Central memory CD4-positive, alpha-beta T cell (primary cell): ENCODE results near the gene ELK3.
A peak's percentile ranks its signal among the peaks of the same experiment; 100 is the strongest.

Source experiments
- DNase-seq: peaks from one replicate; pipeline ENCODE4 v3.0.0; 2022

ELK3 gene

GRCh38 chr12:96213869-96214268 is 19.7 kb downstream of the ELK3 start:
- DNase-seq = no peak

GRCh38 chr12:96215919-96216273 is 21.7 kb downstream of the ELK3 start:
- DNase-seq = no peak

GRCh38 chr12:96218989-96219678 is 25.0 kb downstream of the ELK3 start:
- DNase-seq = no peak

- DNase-seq = no peak
Observed at GRCh38 chr12:96219700-96220206, 25.6 kb downstream of the ELK3 start.

GRCh38 chr12:96220902-96221301 is 26.7 kb downstream of the ELK3 start:
- DNase-seq = no peak

- no peak for DNase-seq
Observed at GRCh38 chr12:96221391-96221790, 27.2 kb downstream of the ELK3 start.

GRCh38 chr12:96223411-96224218 is 29.4 kb downstream of the ELK3 start:
- no peak for DNase-seq

GRCh38 chr12:96224219-96224615 is 30.0 kb downstream of the ELK3 start:
- DNase-seq = no peak

GRCh38 chr12:96225044-96225855 is 31.1 kb downstream of the ELK3 start:
- no peak for DNase-seq

GRCh38 chr12:96225994-96226399 is 31.8 kb downstream of the ELK3 start:
- no peak for DNase-seq

- no peak for DNase-seq
Observed at GRCh38 chr12:96226401-96226800, 32.2 kb downstream of the ELK3 start.

- no peak for DNase-seq
Observed at GRCh38 chr12:96226801-96227348, 32.7 kb downstream of the ELK3 start.

- no peak for DNase-seq
Observed at GRCh38 chr12:96227365-96228106, 33.4 kb downstream of the ELK3 start.

GRCh38 chr12:96228566-96229248 is 34.5 kb downstream of the ELK3 start:
- no peak for DNase-seq

GRCh38 chr12:96230646-96231045 is 36.5 kb downstream of the ELK3 start:
- DNase-seq = no peak

- no peak for DNase-seq
Observed at GRCh38 chr12:96233168-96233567, 39.0 kb downstream of the ELK3 start.

- no peak for DNase-seq
Observed at GRCh38 chr12:96233939-96234461, 39.8 kb downstream of the ELK3 start.

- no peak for DNase-seq
Observed at GRCh38 chr12:96234591-96235483, 40.7 kb downstream of the ELK3 start.

GRCh38 chr12:96235484-96235826 is 41.3 kb downstream of the ELK3 start:
- no peak for DNase-seq

GRCh38 chr12:96236221-96236822 is 42.1 kb downstream of the ELK3 start:
- peak; percentile 67 for DNase-seq
